NCI-H1694 treated with DMSO at 0.1 percent for 48 hours (cell line): ENCODE data around the gene PGLYRP1.

Experiments
- DNase-seq: peaks from one replicate; lab custom pipeline; 2025; lab: John Stamatoyannopoulos, UW

The PGLYRP1 gene

DNA sequence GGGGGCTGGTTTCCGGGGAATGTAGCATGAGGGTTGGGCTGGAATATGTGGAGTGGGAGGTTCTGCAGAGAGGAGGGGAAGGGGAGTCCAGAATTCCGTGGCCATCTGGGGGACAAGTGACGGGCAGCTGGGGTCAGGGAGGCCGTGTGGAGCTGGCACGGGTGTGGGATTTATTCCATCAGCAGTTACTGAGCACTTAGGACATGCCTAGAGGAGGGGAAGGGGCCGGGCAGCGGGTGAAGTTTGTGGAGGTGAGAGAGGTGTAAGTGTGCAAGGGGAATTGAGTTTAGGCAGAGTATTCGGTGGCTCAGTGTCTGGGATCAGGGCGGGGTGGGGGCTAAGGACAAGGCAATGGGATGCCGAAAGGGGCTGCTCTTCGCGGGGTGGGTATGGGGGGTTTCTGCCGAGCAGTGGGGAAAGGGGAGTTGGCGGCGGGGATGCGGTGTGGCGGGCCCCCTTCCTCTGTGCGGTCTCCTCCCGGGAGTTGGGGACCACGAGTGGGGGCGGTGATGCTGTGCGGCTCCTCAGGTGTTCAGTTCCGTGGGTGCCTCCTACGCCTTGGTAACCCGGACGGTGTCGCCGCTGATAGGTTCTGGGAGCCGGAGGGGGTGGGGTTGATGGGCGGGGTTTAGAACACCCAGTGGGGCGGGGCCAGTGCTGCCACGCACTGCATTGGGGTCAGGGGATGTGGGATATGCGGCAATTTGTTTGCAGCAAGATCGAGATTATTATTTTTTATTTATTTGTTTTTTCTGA lies 22.2 kb downstream of the PGLYRP1 start:
- DNase-seq, result no peak

DNA sequence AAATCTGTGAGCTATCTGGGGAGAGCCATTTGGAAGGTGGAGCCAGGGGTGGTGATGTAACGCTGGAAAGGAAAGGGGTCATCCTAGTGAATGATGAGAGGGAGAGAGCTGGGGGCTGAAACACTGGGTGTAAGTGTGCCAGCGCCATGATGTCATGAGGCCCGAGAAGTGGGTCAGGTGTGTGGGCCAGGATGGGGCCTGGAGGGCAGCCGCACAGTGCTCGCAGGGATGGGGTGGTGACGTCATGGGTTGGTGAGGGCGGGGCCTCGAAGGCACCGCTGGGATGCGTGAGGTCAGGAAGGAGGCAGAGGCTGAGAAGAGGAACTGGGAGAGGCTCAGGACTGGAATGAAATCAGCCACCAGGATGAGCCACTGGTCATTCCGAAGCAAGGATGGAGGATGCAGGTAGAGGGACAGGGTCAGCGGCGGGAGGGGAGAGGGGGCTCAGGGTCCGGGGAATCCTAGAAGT lies 23.2 kb downstream of the PGLYRP1 start:
- DNase-seq, result no peak

DNA sequence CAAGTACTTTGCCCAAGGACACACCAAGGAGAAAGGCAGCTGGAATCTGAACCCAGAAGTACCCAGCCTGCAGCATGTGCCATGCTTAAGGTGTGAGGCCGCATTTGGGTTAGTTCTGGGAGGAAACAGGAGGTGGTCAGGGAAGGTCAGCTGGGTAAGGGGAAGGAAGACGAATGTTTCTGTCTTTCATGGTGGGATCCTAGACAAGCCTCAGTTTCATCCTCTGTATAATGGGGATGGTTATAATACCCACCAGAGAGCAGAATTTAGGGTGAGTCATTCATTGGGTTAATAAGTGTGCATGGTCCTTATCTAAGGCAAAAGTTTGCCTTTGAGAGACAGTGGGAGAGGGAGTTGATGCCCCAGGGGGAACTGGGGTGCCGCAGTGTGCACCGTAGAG lies 24.0 kb downstream of the PGLYRP1 start:
- no peak for DNase-seq

DNA sequence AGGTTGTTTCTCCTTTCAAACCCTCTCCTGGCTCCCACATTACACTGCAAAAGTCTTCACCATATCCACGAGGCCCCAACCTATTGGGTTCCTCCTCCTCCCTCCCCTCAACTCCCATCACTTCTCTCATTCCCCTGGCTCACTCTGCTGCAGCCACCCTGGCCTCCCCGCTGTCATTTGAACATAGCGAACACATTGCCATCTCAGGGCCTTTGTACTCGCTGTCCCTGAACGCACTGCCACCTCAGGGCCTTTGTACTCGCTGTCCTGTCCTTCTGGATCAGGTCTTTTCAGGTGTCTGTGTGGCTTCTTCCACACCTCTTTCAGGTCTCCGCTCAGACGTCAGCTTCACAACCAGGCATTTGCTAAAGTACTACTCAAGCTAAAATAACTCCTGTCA lies 25.9 kb downstream of the PGLYRP1 start:
- DNase-seq, result no peak

DNA sequence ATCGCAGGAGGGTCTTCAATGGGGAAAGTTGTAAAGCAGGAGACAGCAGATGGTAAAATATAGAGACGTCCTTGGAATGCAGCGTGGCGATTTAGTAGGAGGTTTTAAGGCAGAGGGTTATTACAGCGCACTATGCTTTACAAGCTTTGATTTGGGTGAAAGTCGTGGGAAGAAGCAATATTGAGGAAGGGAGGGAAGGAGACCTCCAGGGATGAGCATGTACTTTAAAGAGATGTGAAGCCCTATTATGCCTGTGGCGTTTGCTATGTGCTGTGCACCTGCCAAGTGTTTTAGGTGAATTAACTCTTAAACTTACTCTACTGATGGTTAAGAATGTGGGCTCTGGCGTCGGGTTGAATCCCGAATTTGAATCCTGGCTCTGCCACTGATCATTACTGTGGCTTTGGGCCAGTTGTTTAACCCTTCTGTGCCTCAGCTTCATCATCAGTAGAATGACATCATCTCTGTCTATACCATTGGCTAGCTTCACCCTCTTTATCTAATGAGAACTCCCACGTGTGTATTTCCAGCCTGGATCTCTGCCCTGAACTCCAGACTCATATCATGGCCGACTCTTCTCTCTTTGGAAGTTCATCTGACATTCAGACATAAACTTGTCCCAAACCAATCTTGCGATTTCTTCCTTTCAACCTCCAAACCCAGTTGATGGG lies 27.0 kb downstream of the PGLYRP1 start:
- no peak for DNase-seq

DNA sequence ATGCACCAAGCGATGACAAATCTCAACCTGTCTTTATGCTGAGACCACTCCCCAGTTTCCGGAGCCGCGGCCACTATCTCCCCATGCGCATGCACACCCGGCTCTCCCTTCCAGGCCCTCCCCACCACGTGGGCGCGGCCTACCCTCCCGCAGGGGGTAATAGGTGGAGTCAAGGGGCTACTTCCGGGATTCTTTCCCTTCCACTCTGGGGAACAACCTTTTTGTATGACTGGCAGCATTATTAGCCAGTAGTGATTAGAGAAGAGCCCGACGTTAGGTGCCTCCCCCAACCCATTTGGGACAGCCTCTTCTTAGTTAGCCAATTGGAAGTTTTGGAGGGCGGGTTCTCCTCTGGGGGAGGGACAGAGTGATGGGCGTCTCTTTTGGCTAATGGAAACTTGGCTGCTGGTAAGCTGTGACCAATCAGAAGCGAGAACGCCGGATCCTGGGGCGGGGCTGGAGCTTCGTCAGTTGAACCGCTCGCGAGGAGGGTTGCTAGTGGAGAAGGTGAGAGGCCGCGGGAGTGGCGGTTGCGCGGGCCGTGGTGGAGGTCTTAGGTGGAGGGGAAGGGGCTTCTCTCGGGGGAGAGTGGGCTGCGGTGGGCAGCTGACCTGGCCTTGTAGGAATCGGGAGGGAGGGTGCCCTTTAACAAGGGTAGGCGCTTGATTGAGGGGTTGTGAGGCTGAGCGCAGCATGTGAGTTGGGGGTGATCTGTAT lies 27.7 kb downstream of the PGLYRP1 start, which contains the start of gene CCDC61:
TSS of gene CCDC61 (plus strand) at position 470 of the 717 bp plus-strand sequence. CDS start 7,552 bp downstream, outside the sequence.
- peak; percentile 99 for DNase-seq

GRCh38 chr19:45994456-45994997 lies 28.3 kb downstream of the PGLYRP1 start:
- no peak for DNase-seq

DNA sequence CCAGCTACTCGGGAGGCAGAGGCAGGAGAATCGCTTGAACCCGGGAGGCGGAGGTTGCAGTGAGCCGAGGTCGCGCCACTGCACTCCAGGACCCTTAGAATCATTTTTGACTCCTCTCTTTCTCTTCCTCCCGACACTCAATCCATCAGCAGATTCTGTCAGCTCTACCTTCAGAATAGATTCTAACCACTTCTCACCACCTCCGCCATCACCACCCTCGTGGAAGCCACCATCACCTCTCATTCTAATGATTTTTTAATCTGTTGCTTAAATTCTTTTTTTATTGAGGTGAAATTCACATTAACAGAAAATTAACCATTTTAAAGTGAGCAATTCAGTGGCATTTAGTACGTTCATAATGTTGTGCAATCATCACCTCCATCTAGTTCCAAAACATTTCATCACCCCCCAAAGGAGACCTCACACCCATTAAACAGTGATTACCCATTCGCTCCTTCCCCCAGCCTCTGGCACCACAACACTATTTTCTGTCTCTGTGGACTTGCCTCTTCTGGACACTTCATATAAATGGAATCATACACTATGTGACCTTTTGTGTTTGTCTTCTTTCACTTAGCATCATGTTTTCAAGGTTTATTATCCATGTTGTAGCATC lies 32.6 kb downstream of the PGLYRP1 start:
- no peak for DNase-seq

DNA sequence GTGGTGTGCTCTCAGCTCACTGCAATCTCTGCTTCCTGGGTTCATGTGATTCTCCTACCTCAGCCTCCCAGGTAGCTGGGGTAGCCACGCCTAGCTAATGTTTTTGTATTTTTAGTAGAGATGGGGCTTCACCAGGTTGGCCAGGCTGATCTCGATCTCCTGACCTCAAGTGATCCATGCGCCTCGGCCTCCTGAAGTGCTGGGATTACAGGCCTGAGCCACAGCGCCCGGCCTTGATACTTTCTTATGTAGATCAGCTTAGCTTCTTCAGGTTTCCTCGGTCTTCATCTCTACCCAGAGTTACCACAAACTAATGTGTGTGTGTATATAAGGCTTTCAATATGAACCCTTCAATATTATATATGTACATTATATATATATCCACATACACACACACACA lies 37.5 kb downstream of the PGLYRP1 start:
- no peak for DNase-seq

- DNase-seq, result no peak
Measured at GRCh38 chr19:45981350-45981749, 41.5 kb downstream of the PGLYRP1 start.

GRCh38 chr19:45978156-45978555 lies 44.7 kb downstream of the PGLYRP1 start:
- no peak for DNase-seq

DNA sequence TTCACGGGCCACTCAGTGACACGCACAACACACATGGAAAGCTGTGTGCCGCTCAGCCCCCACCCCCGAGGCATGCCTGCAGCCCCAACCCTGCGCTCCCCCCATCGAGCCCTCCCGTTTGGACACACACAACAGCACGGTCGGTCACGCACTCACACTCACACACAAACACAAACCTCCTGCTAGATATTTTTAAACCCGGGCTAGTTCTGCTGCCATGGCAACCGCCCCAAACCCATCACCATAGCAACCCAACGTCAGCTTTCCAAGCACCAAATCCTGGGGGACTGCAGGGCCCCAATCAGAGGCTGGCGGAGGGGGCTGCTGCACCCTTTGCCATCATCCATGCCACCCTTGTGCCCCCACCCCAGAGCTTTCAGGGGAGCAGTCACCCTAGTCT lies 46.7 kb downstream of the PGLYRP1 start:
- DNase-seq, result peak; percentile 29

- DNase-seq, result no peak
Measured at GRCh38 chr19:45975306-45976070, 47.4 kb downstream of the PGLYRP1 start.

- peak; percentile 54 for DNase-seq
Measured at GRCh38 chr19:45973553-45974338, 49.1 kb downstream of the PGLYRP1 start, which contains the start of gene NOVA2. TSS of gene NOVA2 (minus strand) at chr19:45973865. CDS start at chr19:45973351, 514 bp downstream.

- no peak for DNase-seq
Measured at GRCh38 chr19:45972947-45973540, 49.8 kb downstream of the PGLYRP1 start.

DNA sequence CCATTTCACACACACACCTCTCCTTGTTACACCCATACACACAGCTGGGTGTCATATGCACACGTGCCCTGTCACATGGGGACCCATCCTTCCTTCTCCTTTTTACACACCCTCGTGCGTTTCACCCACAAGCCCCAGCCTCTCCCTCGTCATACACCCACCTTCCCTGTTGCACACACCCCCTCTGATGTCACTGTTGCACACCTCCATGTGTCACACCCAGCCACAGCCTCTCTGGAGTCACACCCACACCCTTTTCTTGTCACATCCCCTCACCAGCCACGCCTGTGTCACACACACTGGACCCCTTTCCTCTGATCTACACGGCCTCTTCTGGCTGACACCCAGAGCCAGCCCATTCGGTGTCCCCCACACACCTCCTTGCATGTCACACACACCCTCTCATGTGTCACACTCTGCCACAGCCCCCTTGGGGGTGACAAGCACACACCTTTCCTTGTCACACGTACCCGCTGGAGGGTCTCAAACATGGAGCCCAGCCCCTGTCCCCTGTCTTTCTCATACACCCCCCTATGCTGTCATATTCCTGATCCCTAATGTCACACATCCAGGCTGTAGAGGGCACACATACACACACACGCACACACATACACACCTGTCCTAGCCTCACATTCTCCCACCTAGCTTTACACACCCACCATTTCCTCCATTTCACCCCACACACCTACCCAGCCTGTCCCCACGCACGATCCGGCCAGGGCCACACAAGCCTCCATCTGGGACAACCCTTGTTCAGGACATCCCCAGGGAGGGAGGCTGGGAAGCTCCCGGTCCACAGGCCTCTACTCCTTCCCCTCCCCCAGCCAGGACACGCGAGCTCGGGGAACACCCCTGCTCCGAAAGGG lies 50.5 kb downstream of the PGLYRP1 start:
- no peak for DNase-seq

GRCh38 chr19:45971260-45971902 lies 51.5 kb downstream of the PGLYRP1 start:
- no peak for DNase-seq

DNA sequence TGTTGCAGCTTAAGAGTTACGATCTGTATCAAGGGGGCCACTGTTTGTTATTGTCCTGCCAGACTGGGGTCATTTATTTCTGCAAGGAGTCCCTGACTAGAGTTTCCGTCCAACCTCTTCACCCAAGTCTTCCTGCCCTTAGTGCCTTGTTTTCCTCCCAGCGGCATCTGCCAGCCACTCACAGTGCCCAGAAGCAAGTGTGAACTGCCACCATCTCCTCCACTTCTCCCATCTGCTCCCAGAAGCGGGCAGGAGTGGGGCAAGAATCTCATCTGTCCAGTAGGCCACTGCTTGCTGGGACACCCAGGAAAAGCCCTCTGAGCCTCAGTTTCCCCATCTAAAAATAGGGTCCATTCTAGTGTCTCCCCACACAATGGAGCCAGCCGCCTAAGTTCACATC lies 53.2 kb downstream of the PGLYRP1 start:
- DNase-seq, result no peak
